Mucosa of descending colon (tissue), 3 donors: ENCODE results near the gene TRIM29. TPM values are rescaled to one million over a fixed set of nuclear protein-coding genes. Genes with fewer than 3 reads are reported as not detected.

Experiments used
- ATAC-seq: fragments of 200-7000 bp; cut with Tn5 transposase; one replicate; pipeline ENCODE4 v1.9.1; 2020; ENCODE audit warnings: mild to moderate bottlenecking, moderate library complexity
- DNase-seq, 3 donors: peaks; one replicate each; pipeline ENCODE4 v3.0.0-alpha.2; 2020
- H3K36me3 ChIP-seq: fragments of 200-600 bp; one replicate; pipeline ENCODE4 v1.8.0; 2021; ENCODE audit warnings: low read depth, mild to moderate bottlenecking
- H3K4me1 ChIP-seq: fragments of 200-600 bp; one replicate; pipeline ENCODE4 v1.8.0; 2021; ENCODE audit warnings: low read depth, mild to moderate bottlenecking
- H3K4me3 ChIP-seq: fragments of 200-600 bp; one replicate; pipeline ENCODE4 v1.8.0; 2021; ENCODE audit warnings: mild to moderate bottlenecking
- H3K9me3 ChIP-seq: fragments of 200-600 bp; one replicate; pipeline ENCODE4 v1.8.0; 2021; ENCODE audit warnings: mild to moderate bottlenecking
- intact Hi-C, 2 donors: fragments of 100-400 bp; cut with DNase I in 1 of 2; cut with micrococcal nuclease in 1 of 2; formaldehyde crosslinking; loops; one replicate each; pipeline versions ENCODE4 v1.11.0 to v1.11.1; 2022; cut with DNase I, micrococcal nuclease
- total RNA-seq, 3 donors: library from RNA; stranded (reverse); fragmentation: NEBNext Ultra II Directional in 2 of 3; extraction: Animal tissue kit (Norgen Biotek cat#: 25700) in 2 of 3; gene quantifications; one replicate each; pipeline versions ENCODE4 v1.2.1 to v1.2.4, GENCODE V29; 2021 to 2023
- TF ChIP-seq, protein P1 (sequence below): fragments of 200-600 bp; IDR thresholded peaks from one replicate; pipeline ENCODE4 v1.8.0; 2022; ENCODE audit warnings: antibody characterized with exemption, mild to moderate bottlenecking
- donor health status: DM: no; HTN: no; CAD: no; lungs with moderate emphysema.
- donor health status: DM: no; HTN: no; CAD: no.
- donor health status: DM: no; HTN: yes; CAD: no.

TRIM29 gene
- total RNA-seq, 3 donors from 2014 or later, result 4.0 to 6.3 (median 5.4) TPM

DNA sequence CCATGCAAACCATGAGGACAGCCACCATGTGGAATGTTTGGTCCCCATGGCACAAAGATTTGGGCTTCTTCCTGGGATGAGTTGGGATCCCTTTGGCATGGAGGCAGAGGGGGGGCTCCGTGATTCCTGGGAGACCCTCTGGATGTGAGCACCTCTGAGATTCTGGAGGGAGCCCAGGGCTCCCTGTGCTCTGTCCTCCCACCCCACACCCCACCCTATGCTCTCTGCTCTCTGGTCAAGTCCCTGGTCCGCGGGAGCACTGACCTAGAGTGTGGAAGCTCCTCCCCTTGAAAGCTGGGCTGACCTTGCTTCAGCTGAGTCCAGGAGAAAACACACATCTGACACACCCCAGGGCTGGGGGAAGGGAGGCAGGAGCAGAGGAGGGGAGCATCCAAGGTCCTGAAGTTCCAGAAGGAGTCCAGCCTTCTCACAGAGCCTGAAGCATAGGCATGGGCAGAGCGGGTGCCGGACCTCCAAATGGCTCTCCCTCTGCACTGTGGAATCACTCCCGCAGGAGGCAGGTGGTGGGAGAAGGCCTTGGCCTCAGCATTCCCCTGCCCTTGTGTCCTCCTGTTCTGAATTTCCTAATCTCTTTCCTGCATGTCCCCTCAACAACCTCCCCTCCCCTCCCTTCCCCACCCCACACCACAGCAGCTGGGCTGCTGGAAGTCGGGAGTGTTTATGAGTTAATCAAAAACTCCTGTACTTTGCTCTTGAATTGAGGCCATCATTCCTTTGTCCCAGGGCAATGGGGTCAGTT, 47.2 kb upstream of the TRIM29 start:
- intact Hi-C loops, result loop anchor here in 1 of 2 donors (5.0 kb wide), 1 partner anchor 37 kb away; no protein-coding TSS in a partner anchor
- H3K4me1 ChIP-seq, result peaks cover 59% of the 10 kb centered on the region
- H3K36me3 ChIP-seq, result no peaks in the 10 kb centered on the region
- TF ChIP-seq, protein P1, sequence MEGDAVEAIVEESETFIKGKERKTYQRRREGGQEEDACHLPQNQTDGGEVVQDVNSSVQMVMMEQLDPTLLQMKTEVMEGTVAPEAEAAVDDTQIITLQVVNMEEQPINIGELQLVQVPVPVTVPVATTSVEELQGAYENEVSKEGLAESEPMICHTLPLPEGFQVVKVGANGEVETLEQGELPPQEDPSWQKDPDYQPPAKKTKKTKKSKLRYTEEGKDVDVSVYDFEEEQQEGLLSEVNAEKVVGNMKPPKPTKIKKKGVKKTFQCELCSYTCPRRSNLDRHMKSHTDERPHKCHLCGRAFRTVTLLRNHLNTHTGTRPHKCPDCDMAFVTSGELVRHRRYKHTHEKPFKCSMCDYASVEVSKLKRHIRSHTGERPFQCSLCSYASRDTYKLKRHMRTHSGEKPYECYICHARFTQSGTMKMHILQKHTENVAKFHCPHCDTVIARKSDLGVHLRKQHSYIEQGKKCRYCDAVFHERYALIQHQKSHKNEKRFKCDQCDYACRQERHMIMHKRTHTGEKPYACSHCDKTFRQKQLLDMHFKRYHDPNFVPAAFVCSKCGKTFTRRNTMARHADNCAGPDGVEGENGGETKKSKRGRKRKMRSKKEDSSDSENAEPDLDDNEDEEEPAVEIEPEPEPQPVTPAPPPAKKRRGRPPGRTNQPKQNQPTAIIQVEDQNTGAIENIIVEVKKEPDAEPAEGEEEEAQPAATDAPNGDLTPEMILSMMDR, result no peak
- ATAC-seq, result peak; percentile 73
- peak; percentile 77 to 83 (median 82) for DNase-seq
- H3K9me3 ChIP-seq, result no peaks in the 10 kb centered on the region
- no peak overlapping the region for H3K4me3 ChIP-seq

DNA sequence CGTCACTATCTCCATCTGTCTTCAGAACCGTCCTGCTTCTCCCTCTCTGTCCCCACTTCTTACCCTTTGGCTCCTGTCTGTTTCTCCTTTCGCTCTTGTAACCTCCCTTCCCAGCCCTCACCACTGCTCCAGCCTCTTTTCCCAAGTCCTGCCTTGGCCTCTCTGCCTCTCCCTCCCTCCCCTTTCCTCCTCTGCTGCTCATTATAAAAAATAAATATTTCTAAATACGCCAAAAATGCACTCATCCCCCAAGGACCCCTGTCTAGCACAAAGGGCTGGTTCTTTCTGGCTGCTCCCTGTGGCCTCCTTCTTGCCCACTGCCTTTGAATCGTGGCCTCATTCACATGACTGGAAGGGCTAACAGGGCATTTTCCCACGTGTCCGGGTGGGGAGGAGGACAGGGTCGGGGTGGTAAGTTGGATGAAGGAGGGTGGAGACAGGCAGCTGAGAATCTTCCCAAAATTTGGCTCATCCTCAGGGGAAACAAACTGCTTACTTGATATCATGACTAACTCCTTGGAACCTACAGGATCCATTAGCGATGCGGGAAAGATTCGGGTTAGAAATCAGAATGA, 46.5 kb upstream of the TRIM29 start:
- H3K4me3 ChIP-seq, result no peak overlapping the region
- no peaks in the 10 kb centered on the region for H3K9me3 ChIP-seq
- no peaks in the 10 kb centered on the region for H3K36me3 ChIP-seq
- no peak for ATAC-seq
- peaks cover 58% of the 10 kb centered on the region for H3K4me1 ChIP-seq
- TF ChIP-seq, protein P1, result no peak
- peak in 2 of 3 donors; percentile 35 to 53 for DNase-seq
- intact Hi-C loops, result loop anchor here in 1 of 2 donors (5.0 kb wide), 1 partner anchor 38 kb away; no protein-coding TSS in a partner anchor

DNA sequence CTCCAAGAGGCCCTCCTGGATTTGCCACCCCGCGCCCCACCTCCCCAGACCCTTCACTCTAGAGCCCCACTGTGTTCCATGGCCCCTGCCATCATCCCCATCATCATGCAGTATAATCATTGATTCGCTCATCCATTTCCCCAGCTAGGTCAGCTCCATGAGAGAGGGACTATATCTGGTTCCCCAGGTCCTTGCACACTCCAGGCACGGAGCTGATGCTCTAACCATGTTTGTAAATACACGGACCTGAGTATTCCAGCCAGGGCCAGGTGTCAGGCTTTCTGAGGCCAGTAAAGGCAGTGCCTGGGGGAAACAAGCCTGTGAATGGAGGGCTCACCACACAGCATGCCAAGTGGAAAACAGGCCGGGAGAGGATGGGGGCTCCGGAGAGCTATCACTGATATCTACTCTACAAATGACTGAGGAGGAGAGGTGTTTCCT, 45.8 kb upstream of the TRIM29 start:
- no peaks in the 10 kb centered on the region for H3K9me3 ChIP-seq
- TF ChIP-seq, protein P1, result no peak
- H3K4me1 ChIP-seq, result peaks cover 50% of the 10 kb centered on the region
- no peak for ATAC-seq
- intact Hi-C loops, result loop anchor here in 1 of 2 donors (5.0 kb wide), 1 partner anchor 39 kb away; no protein-coding TSS in a partner anchor
- DNase-seq, result peak in 2 of 3 donors; percentile 16 to 31
- no peak overlapping the region for H3K4me3 ChIP-seq
- H3K36me3 ChIP-seq, result no peaks in the 10 kb centered on the region

DNA sequence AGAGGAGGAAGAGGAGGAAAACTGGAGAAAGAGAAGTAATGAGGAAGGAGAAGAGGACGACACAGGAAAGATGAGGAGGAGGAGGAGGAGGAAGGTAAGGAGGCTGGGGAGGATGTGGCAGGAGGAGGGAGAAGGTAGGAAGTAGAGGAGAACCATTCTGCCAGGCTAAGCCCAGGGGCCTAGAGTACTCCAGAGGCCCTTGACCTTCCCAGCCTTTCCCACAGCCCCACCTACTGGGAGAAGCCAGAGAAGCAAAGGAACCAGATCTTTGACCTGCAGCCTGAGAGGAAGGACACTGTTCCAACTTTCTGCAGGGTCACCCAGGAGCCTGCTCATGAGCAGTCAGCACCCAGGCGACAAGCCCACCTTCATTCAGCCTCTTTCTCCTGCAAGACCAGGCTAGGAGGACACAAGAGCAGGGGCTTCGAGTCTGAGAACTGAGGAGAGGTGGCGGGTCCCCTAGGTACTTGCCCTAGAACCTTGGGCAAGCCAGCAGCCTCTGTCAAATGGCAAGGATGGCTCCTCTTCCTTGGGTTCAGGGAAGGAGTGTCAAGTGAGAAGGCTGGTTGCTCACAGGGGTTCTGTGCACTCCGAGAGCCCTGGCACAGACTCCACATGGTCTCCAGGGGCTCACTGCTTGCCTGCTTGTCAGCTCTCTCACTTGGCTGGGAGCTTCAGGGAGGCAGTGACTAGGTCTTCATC, 45.0 kb upstream of the TRIM29 start:
- ATAC-seq (peak; percentile 45), DNase-seq (peak in 2 of 3 donors; percentile 70 to 86)
- Histone ChIP-seq H3K4me1 (peaks cover 43% of the 10 kb centered on the region), H3K4me3 (no peak overlapping the region), H3K9me3 (no peaks in the 10 kb centered on the region), H3K36me3 (no peaks in the 10 kb centered on the region)
- intact Hi-C loops, result loop anchor here in 1 of 2 donors (5.0 kb wide), 1 partner anchor 39 kb away; no protein-coding TSS in a partner anchor
- TF ChIP-seq, protein P1, result peak; percentile 42

DNA sequence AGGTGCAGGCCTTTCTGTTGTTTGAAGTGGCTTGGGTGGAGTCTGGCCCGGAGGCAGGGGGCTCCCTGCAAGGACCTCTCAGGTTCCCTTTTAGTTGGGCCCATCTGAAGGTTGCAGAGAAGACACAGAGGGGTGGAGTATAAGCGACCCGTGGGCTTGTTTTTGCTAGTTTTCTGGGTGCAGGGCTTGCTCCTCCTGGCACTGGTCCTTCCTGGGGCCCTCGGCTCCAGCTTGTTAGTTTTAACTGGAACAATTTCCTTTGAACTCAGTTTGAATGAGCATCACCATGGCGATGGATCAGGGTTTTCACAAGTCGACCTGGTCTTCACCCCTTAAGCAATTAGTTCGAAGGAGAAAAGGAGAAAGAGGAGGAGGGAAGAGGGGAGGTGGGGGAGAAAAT, 44.5 kb upstream of the TRIM29 start:
- no peaks in the 10 kb centered on the region for H3K36me3 ChIP-seq

More for the DNA sequence above, 44.5 kb upstream of the TRIM29 start:
- peaks cover 37% of the 10 kb centered on the region for H3K4me1 ChIP-seq
- no peak overlapping the region for H3K4me3 ChIP-seq
- H3K9me3 ChIP-seq, result no peaks in the 10 kb centered on the region
- ATAC-seq (no peak), DNase-seq (peak in 2 of 3 donors; percentile 17 to 23)
- intact Hi-C loops, result loop anchor here in 1 of 2 donors (5.0 kb wide), 1 partner anchor 40 kb away; no protein-coding TSS in a partner anchor
- TF ChIP-seq, protein P1, result no peak
